Mammary epithelial cell (primary cell): ENCODE results near the gene RAE1.

ENCODE experiments used
- EZH2 ChIP-seq: IDR thresholded peaks from 2 replicates; pipeline ENCODE4 v1.6.1; 2012; ENCODE audit warnings: low read length, inconsistent platforms, borderline replicate concordance
- TF ChIP-seq, protein P1 (sequence below), 2 donors: IDR thresholded peaks in 1 of 2; conservative IDR thresholded peaks in 1 of 2; 2 replicates each; pipeline ENCODE4 v1.5.1; 2011 to 2012; ENCODE audit warnings: inconsistent platforms in 2 of 2, low read length in 2 of 2, mild to moderate bottlenecking in 2 of 2, control low read depth in 1 of 2, low read depth in 1 of 2; ENCODE audit not compliant: insufficient read depth in 1 of 2; ENCODE audit errors: extremely low read depth in 1 of 2

DNA sequence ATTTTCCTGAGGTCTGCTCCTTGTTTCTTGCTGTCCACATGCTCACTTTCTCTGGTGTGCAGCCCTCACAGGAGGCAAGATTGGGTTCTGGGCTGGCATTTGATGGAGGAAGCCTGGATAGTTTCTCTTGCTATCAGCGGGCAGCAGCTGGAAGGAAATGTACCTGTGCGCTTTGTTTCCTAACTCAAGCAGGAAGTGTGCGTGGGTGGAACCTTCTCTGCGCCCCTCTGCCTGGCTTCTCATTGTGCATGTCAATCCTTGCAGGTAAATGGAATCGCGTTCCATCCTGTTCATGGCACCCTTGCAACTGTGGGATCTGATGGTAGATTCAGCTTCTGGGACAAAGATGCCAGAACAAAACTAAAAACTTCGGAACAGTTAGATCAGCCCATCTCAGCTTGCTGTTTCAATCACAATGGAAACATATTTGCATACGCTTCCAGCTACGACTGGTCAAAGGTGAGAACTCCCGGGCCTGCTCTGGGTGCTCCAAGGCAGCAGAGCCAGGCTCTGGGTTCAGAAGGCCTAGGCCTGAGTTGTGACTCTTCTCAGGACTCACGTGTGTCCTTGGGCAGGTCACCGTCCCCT, 23.4 kb downstream of the RAE1 start:
- TF ChIP-seq, protein P1, sequence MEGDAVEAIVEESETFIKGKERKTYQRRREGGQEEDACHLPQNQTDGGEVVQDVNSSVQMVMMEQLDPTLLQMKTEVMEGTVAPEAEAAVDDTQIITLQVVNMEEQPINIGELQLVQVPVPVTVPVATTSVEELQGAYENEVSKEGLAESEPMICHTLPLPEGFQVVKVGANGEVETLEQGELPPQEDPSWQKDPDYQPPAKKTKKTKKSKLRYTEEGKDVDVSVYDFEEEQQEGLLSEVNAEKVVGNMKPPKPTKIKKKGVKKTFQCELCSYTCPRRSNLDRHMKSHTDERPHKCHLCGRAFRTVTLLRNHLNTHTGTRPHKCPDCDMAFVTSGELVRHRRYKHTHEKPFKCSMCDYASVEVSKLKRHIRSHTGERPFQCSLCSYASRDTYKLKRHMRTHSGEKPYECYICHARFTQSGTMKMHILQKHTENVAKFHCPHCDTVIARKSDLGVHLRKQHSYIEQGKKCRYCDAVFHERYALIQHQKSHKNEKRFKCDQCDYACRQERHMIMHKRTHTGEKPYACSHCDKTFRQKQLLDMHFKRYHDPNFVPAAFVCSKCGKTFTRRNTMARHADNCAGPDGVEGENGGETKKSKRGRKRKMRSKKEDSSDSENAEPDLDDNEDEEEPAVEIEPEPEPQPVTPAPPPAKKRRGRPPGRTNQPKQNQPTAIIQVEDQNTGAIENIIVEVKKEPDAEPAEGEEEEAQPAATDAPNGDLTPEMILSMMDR (conservative IDR thresholded peaks at IDR 0.05 in 1 of 2, IDR thresholded peaks at IDR 0.05 in 1 of 2; ENCODE audit: extremely low read depth in 1 of 2, insufficient read depth in 1 of 2, low read depth in 1 of 2, low read length in 2 of 2): no peak
- TF ChIP-seq EZH2: no peak
